HG02623 (cell line): ENCODE data around the gene TMEM38B.
"Not testable (repeated sequence)": the region's sequence is repeated elsewhere in the genome, so short reads cannot be mapped to it uniquely, and the experiment has no call there.

Experiments
- ATAC-seq: cut with Tn5 transposase; IDR thresholded peaks from one replicate; pipeline ENCODE4 v1.9.1; 2021; ENCODE audit warnings: moderate library complexity; ENCODE audit not compliant: unreplicated experiment

The TMEM38B gene

DNA sequence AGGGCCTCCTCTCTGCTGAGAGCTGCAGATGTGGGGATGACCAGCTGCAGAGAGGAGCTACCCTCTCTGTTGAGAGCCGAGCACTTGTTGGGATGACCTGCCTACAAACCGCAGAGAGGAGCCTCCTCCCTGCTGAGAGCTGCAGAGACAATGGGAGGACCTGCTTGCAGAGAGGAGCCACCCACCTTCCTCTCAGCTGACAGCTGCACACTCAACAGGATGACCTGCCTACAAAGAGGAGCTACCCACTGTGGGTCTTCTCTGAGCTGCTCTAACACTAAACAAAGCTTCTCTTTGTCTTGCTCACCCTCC is 19.6 kb downstream of the TMEM38B start:
- no peak for ATAC-seq

DNA sequence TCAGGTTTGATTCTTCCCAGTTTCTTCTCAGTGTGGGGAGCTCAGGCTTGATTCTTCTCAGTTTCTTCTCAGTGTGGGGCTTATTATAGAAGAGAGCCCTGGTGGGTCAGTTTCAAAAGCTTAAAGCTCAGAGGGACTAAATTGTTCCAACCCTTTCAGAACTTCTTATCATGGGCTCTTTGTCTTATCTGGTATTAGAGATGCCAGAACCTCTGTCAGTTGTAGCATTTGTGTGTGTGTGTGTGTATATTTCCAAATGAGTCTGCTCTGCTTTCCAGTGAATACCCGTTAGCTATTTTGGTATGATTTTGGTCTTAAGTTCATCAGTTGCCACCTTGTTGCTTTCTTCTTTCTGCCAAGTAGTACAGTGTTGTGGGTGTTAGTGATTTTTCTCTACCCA is 21.8 kb downstream of the TMEM38B start:
- ATAC-seq, result no peak

DNA sequence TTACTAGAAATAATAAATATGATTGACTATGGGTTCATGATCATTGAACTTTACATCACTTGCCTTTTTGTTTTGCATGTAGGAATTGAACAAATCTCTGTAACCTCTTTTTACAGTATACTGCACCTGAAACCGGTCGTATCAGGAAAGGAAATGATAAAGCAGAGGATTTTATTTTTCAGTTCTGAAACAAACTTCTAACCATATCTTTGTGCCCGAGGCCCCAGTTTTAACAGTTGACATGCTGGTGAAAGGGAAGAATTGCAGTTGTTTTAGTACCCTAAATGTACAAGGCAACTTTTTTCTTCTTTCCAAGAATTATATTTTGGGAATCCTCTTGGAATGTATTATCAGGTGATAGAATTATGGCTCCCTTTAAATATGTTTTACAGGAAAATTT is 27.8 kb downstream of the TMEM38B start:
- ATAC-seq, result no peak

DNA sequence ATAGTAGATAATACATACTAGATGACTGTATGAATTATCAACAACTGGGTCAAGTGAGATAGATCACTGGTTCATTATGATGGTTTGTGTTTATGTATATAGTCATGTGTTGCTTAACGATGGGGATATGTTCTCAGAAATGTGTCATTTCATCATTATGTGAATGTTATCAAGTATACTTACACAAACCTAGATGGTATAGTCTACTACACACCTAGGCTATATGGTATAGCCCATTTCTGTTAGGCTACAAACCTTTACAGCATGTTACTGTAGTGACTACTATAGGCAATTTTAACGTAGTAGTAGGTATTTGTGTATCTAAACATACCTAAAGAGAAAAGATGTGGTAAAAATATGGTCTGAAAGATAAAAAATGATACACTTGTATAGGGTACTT is 31.0 kb downstream of the TMEM38B start:
- no peak for ATAC-seq

DNA sequence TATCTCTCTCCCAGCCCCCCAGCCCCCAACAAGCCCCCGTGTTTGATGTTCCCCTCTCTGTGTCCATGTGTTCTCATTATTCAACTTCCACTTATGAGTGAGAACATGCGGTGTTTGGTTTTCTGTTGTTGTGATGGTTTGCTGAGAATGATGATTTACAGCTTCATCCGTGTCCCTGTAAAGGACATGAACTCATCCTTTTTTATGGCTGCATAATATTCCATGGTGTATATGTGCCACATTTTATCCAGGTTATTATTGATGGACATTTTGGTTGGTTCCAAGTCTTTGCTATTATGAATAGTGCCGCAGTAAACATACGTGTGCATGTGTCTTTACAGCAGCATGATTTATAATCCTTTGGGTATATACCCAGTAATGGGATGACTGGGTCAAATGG is 33.9 kb downstream of the TMEM38B start:
- ATAC-seq, result not testable (repeated sequence)

DNA sequence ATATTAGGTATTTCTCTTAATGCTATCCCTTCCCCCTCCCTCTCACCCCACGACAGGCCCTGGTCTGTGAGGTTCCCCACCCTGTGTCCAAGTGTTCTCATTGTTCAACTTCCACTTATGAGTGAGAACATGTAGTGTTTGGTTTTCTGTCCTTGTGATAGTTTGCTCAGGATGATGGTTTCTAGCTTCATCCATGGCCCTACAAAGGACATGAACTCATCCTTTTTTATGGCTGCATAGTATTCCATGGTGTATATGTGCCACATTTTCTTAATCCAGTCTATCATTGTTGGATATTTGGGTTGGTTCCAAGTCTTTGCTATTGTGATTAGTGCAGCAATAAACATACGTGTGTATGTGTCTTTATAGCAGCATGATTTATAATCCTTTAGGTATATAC is 37.1 kb downstream of the TMEM38B start:
- not testable (repeated sequence) for ATAC-seq

DNA sequence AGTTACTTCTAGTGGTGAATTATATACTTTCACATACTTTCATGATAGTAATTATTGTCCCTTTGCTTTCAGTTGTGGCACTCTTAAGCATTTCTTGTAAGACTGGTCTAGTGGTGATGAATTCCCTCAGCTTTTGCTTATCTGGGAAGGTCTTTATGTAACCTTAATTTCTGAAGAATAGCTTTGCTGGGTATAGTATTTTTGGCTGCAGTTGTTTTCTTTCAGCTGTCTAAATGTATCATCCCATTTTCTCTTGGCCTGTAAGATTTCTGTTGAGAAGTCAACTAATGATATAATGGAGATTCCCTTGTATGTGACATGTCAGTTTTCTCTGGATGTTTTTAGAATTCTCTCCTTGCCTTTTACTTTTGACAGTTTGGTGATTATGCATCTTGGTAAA is 41.0 kb downstream of the TMEM38B start:
- ATAC-seq, result no peak

DNA sequence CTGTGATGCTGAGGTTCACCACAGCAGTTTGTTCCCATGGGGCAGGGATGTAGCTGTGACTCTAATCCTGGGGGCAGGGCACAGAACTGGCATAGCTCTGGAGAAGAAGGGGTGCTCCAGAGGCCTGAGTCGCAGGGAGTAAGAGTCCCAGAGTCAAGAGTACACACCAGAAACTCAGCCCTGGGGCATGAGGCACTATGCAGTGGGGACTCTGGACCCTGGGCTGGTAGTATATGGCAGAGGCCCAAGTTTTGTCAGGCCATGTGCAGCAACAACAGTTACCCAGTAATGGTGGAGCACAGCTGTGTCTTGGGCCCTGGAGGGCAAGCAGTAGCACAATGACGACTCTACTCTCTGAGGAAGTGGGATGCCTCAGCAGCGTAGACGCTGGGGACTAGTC is 42.9 kb downstream of the TMEM38B start:
- ATAC-seq, result no peak

DNA sequence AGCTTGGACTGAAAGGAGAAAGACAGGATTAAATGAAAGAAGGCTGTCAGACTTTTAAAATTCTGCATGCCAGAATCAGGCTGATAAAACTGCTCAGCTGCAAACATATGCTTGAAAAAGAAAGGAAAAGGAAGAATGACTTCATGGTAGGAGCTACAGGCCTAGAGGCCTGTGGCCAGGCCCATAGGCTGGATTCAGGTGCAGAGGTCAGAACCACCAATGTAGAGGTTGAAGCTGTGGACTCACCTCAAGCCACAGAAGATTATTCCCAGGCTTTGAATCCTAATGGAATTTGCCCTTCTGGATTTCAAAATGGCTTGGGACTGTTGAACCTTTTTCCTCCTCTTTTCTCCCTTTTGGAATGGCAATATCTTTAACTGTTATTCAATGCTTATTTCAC is 47.7 kb downstream of the TMEM38B start:
- ATAC-seq, result no peak

DNA sequence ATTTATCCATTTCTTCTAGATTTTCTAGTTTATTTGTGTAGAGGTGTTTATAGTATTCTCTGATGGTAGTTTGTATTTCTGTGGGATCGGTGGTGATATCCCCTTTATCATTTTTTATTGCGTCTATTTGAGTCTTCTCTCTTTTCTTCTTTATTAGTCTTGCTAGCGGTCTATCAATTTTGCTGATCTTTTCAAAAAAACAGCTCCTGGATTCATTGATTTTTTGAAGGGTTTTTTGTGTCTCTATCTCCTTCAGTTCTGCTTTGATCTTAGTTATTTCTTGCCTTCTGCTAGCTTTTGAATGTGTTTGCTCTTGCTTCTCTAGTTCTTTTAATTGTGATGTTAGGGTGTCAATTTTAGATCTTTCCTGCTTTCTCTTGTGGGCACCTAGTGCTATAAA is 53.0 kb downstream of the TMEM38B start:
- not testable (repeated sequence) for ATAC-seq

DNA sequence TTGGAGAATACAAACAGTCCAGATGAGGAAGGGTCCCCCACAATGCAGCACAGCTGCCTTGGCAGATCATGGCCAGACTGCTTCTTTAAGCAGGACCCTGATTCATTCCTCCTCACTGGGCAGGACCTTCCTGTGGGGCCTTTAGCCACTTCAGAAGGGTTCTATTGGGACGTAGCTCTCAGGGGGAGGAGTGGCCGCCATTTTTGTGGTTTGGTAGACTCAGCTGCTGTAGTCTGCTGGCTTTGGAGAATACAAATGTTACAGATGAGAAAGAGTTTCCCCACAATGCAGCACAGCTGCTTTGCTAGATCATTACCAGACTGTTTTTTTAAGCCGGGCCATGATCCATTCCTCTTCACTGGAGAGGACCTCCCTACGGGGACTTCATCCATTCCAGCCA is 57.4 kb downstream of the TMEM38B start:
- no peak for ATAC-seq

DNA sequence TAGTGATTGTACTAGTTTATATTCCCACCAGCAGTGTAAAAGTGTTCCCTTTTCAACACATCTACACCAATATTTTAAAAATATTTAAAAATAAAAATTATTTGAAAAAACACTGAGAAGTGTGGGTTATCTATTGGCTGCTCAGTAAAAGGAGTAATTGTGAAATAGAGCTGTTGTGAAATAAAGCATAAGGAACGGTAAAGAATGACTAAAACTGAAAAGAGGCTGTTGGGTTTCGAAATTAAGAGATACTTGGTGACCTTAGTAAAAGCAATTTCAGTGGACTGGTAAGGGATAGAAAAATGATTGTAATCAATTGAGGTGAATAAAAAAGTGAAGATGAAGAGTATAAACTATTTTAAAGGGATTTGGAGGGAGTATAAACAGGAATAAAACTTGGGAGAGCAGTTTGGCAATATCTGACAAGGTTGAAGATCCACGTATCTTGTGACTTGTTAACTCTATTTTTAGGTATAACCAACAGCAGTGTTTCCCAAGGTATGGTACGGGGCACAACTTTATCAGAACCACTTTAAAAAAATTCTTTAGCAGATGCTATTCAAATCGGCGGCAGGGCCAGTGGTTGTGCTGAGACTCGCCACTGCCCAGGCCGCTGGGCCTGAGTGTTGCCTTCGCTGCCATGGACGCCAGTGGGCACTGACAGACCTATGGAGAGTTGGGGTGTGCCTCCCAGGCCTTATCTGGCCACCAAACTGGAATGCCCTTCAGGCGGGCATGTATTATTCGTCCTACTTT is 63.3 kb downstream of the TMEM38B start:
- ATAC-seq, result no peak

DNA sequence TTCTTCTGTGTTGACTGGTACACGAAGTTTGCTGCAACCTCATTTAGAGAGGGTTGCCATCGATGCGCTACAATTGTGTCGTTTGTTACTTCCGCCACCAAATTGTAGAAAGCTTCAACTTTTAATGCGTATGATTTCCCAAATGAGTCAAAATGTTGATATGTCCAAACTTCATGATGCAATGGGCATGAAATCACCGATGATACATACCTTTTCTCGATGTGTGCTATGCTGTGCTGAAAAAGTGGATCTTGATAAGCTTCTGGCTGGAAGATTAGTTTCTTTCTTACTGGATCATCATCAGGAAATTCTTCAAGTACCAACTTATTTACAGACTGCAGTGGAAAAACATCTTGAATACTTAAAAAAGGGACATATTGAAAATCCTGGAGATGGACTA is 65.7 kb downstream of the TMEM38B start:
- ATAC-seq, result no peak

DNA sequence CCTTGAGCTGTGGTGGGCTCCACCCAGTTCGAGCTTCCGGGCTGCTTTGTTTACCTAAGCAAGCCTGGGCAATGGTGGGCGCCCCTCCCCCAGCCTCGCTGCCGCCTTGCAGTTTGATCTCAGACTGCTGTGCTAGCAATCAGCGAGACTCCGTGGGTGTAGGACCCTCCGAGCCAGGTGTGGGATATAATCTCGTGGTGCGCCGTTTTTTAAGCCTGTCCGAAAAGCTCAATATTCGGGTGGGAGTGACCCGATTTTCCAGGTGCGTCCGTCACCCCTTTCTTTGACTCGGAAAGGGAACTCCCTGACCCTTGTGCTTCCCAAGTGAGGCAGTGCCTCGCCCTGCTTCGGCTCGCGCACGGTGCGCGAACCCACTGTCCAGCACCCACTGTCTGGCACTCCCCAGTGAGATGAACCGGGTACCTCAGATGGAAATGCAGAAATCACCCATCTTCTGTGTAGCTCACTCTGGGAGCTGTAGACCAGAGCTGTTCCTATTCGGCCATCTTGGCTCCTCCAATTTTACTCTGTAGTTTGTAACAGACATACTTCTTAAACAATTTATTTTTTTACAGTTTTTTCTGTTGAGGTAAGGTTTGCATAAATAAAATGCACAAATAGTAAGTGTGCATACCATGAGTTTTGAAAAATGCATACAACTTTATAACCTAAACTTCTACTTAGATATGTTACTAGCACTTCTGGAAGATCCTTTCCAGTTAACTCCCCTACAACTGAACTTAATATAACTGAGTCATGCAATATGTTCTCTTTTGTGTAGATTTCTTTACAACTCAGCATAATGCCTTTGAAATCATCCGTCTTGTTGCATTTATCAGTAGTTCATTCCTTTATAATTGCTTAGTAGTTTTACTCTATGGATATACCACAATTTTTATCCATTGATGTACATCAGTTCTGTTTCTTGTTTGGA is 88.5 kb downstream of the TMEM38B start:
- not testable (repeated sequence) for ATAC-seq

DNA sequence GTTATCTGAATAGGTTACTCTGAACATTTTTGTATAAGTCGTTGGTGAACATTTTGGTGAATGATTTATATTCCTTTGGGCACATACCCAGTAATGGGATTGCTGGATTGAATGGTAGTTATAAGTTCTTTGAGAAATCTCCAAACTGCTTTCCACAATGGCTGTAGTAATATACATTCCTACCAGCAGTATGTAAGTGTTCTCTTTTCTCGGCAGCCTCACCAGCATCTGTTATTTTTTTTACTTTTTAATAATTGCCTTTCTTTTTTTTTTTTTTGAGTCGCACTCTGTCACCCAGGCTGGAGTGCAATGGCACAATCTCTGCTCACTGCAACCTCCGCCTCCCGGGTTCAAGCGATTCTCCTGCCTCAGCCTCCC is 89.1 kb downstream of the TMEM38B start:
- not testable (repeated sequence) for ATAC-seq

DNA sequence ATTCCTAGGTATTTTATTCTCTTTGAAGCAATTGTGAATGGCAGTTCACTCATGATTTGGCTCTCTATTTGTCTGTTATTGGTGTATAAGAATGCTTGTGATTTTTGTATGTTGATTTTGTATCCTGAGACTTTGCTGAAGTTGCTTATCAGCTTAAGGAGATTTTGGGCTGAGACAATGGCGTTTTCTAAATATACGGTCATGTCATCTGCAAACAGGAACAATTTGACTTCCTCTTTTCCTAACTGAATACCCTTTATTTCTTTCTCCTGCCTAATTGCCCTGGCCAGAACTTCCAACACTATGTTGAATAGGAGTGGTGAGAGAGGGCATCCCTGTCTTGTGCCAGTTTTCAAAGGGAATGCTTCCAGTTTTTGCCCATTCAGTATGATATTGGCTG is 92.5 kb downstream of the TMEM38B start:
- ATAC-seq, result not testable (repeated sequence)

DNA sequence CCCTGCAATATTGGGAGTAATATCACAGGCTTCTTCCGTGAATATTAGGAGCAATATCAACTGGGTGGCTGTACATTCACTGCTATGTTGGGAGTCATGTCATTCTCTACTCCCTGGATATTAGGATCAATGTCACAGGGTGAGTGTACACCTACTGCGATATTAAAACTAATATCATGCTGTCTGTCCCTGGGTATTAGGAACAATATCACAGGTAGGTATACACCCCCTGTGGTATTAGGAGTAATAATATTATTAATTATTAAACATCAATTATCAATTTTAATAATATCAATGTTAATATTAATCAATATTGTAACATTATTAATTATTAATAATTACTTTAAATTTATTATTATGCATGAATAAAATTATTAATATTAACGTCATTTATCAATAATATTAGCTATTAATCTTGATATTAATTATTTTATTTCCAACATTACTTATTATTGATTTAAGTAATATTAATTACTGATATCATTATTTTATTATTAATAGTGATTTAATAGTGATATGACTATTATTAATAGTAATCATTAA is 121.9 kb downstream of the TMEM38B start:
- no peak for ATAC-seq

DNA sequence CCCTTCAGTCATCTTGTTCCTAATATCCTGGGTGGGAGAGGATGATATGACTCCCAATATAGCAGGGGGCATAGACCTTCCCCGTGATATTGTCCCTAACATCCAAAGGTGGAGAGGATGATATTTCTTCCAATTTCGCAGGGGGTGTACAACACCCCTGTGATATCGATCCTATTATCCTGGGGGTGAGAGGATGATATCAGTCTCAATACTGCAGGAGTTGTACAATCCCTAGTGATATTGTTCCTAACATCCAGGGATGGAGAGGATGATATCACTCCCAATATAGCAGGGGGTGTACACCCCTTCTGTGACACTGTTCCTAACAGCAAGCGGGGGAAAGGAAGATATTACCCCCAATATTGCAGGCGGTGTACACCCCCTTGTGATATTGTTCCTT is 122.6 kb downstream of the TMEM38B start:
- no peak for ATAC-seq

DNA sequence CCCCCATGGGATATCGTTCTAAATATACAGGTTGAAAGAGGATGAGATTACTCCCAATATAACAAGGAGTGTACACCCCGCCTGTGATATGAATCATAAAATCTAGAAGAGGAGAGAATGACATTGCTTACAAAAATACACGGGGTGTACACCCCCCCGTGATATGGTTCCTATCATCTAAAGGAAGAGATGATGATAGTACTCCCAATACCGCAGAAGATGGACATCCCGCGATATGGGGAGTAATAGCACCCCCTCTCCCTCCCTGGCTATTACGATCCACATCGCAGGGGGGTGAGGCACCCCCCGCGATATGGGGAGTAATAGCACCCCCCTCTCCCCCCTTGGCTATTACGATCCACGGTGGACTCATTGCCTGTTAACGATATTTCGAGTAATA is 124.6 kb downstream of the TMEM38B start:
- ATAC-seq, result no peak

DNA sequence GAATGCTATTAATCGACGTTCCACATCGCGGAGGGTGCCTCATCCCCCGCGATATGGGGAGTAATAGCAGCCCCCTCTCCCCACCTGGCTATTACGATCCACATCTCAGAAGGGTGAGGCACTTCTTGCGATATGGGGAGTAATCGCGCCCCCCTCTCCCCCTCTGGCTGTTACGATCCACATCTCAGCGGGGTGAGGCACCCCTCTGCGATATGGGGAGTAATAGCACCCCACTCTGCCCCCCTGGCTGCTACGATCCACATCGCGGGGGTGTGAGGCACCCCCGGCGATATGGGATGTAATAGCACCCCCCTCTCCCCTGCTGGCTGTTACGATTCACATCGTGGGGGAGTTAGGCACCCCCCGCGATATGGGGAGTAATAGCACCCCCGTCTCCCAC is 128.5 kb downstream of the TMEM38B start:
- ATAC-seq, result no peak
